ENCODE results near the gene PLAAT1.

PLAAT1 gene

GRCh38 chr3:193240850-193241706 lies at the start of gene PLAAT1:
Gene PLAAT1 (plus strand): TSS chr3:193241222. CDS start chr3:193255651, 14,429 bp downstream.
- DNase-seq: peak; percentile 90

DNA sequence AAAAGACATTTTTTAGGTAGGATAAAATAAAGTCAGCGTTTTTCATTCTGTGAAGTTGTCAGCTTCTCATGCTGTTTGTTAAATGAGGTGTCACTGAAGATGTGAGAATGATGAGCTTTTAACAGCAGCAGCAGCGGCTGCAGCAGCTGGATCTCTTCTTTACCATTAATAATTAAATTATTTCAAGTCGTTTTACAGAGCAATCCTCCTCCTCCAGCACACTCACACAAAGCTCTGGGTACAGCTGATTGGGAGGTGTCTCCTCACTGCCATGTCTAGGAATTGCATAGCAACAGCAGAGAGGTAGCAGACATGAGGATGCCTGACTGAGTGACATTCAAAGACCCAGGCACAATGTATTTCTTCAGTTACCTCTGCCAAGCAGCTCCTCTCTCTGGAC lies 46.7 kb upstream of the PLAAT1 start:
- DNase-seq: no peak

- no peak for DNase-seq
Measured at GRCh38 chr3:193196746-193197145, 44.3 kb upstream of the PLAAT1 start.

DNA sequence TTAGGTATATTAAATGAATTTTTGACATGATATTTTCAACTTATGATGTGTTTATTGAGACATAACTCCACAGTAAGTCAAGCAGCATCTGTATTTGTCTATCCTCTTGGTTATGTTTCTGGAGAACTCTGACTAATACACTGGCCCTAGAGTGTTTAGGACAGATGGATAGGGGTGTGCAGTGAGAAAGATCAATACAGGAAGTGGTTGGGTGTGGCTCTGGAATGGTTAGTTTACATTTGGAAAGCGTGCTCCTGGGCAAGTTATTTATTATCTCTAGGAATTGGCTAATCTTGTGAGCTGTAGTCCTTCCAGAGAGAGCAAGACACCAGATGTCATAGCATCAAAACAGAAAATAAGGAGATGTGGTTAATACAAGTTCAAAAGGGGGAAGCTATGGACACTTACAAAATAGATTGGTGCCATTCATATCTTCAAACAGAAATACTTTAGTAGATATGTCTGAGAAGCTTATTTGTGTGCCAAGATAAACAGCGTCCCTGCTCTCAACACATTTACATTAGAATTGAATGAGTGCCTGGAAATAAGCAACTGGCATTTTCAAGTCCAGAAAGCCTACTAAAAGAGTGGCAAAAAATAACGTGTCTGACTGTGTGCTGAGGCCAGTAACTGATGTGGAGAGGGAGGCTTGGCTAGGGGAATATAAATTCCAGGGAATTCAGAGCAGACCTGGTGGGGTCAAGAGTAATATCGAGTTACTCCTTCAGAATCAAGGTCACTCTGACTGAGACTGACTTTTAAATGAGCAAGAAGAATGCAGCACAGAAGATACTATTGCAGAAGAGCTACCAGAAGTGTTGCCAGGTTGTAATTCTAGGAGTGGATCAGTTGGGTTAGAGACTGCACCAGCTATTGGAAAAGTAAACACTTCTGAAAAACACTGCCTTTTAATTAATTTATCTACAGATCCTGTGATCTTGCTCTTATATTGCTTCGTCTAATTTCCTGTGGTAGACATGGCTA lies 33.4 kb upstream of the PLAAT1 start:
- DNase-seq: no peak

DNA sequence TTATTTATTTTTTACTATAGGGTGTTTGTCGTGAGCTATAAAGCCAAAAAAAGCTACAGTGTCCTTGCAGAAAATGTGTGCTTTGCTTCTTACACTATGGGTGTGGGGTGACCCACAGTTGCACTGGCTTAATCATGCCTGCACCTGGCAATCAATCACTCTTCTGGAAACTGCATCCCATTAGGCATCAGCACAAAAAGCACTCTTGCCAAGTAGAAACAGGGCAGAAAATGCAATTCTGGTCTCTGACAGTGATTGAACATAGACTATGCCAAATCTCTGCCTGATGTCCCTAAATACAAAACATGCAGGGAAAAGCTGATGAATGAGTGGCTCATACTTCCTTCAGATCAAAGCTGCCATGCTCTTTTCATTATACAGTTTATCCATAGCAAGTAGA lies 30.4 kb upstream of the PLAAT1 start:
- no peak for DNase-seq

DNA sequence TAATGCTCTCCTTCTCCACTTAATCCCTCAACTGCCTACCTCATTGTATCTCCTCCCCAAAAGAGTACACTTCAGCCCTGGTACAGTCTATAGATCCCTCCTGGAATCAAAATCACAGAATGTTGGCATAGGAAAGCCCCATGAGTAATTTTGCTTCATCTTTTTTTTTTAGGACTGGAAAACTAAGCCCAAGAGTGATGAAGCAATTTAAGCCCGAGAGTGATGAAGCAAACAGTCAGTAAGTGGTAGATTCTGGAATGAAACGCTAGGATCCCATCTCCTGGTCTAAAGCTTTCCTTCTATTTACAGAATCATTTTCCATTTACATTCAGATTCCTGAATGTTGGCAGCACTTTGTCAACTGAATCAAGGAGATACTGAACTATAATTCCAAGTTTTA lies 29.8 kb upstream of the PLAAT1 start:
- no peak for DNase-seq

DNA sequence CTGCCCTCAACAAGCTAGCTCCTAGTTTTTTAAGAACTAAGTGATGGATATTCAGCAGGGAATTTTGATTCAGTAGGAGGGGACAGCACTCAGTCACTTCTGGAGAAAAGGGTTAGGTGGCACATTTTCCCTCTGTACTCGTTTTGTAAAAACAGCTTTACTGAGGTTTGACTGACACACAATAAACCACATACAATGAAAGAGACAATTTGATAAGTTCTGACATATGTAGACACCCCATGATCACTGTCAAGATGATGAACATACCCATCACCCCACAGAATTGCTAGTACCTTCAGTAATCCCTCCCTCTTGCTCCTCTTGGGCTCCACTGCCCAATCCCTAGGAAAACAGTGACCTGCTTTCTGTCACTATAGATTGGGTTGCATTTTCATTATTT lies 29.0 kb upstream of the PLAAT1 start:
- no peak for DNase-seq

DNA sequence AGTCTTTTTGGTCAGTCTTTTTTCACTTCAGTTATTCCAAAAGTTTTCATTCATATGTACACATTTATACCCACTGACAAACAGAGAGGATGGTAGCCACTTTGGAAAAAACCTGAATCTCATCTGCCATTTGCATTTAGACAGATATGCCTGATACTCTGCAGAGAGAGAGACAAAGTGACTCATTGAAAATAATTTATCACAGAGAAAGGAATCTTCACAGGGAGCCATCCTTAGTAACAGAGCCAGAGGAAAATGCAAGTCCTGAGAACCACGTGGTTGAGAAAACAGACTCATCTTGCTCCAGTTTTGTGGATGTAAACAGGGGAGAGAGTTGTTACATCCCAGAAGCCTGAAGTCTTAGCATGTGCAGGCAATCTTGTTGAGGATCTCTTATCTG lies 28.2 kb upstream of the PLAAT1 start:
- no peak for DNase-seq

- DNase-seq: no peak
Measured at GRCh38 chr3:193214445-193214844, 26.6 kb upstream of the PLAAT1 start.

GRCh38 chr3:193225302-193226125 lies 15.5 kb upstream of the PLAAT1 start:
- no peak for DNase-seq

DNA sequence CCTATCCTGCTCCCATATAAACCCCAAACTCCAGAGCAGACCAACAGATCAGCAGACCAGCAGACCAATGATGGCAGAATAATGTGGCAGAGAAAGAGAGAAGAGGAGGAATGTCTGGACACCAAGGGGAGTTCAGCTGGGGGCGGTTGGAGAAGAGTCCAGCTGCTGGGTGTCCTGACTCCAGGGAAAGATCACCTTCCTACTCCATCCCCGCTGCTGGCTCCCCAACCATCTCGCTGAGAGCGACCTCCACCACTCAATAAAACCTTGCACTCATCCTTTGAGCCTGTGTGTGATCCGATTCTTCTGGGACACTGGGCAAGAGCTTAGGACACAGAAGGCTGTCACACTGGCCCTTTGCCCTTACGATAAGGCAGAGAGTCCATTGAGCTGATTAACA lies 12.8 kb upstream of the PLAAT1 start:
- DNase-seq: no peak

DNA sequence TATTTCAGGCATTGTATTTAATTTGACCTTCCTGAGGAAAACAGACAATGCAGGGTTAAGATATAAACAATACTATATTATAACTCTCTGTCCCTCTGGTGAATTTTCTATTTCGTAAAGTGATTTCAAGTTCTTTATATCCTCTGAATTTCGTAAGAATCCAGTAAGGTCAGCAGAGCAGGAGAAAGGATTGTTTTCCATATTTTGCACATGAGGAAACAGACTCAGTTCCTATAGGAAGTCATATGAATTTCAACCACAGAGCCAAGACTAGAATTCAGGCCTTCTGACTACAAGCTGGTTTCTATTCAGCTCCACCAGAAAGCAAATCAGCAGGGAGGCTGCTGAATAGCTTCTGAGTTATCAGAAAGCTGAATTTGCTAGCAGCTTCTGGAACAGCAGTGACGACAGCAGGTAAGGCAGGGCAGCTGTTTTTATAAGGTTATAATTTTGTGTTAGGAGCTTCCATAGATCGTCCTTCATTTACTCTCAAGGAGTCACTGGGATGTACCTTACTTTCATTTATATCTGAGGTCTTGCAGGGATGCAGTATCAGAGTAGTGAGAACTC lies 11.1 kb upstream of the PLAAT1 start:
- no peak for DNase-seq

DNA sequence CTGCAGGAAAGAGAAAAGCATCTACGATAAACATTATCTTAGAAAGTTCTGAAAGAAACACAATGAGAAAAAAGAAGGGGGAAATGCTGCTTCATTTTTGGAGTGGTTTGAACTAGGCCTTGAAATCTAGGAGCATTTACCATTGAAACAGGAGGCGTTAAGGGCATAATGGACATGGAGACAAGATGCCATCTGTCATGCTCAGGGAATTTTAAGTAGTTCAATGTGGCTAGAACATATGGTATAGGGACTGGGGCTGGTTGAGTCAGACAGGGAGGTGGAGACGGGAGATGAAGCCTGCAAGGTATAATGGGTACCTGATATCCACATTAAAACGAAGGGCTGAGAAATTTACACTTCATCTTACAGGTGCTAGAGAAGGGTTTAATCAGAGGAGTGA lies 10.4 kb upstream of the PLAAT1 start:
- no peak for DNase-seq

DNA sequence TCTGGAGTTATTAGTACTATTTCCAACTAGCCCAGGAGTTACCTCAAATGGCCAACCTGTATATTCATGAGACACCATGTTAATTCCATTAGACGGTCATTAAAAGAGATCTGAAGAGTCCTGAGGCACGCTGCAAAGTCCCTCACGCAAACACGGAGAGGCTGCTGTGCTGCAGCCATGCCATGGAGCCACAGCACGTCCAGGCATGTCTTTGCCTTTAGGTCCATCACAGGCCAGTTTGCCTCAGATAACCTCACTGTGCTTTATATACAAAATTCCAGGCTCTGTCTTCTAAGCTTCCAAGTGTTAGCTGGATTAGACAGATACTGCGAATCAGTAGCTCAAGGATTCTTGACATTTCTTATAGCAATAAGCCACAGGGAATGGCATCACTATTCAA lies 9.8 kb upstream of the PLAAT1 start:
- no peak for DNase-seq

DNA sequence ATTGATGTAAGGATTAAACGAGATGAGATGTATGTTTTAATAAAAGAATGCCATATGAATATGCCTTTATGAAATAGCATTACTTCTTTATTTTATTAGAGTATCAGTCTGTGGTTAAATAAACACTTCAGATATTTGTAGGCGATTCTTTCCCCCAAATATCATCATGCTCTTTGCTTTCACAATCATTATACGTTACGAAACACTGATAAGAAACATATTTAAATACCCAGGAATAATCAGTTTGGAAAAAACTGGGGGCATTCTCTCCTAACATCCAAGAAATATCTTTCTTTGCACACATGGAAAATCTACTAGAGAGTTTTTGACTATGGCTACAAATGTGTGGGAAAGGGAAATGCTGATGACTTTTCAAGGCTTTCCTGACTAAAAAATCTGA lies 4.4 kb upstream of the PLAAT1 start:
- DNase-seq: no peak

- no peak for DNase-seq
Measured at GRCh38 chr3:193237030-193237429, 4.0 kb upstream of the PLAAT1 start.

GRCh38 chr3:193240436-193240849 lies 579 bp upstream of the PLAAT1 start:
- no peak for DNase-seq

DNA sequence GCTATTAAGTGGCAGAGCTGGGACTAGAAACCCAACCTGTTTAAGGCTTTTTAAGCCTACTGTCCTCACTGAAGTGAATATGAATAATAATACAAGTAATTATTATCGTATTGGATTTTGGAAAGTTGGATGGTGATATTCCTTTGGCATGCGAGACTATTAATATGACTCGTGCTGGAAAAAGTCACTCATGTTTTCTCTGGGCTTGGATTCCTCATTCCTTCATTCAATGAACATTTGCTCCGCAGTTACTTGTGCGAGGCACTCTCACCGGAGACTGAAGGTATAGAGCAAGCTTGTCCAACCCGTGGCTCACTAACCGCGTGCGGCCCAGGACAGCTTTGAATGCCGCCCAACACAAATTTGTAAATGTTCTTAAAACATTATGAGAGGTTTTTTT lies 694 bp downstream of the PLAAT1 start:
- DNase-seq: no peak

GRCh38 chr3:193243571-193243970 lies 2.5 kb downstream of the PLAAT1 start:
- no peak for DNase-seq

DNA sequence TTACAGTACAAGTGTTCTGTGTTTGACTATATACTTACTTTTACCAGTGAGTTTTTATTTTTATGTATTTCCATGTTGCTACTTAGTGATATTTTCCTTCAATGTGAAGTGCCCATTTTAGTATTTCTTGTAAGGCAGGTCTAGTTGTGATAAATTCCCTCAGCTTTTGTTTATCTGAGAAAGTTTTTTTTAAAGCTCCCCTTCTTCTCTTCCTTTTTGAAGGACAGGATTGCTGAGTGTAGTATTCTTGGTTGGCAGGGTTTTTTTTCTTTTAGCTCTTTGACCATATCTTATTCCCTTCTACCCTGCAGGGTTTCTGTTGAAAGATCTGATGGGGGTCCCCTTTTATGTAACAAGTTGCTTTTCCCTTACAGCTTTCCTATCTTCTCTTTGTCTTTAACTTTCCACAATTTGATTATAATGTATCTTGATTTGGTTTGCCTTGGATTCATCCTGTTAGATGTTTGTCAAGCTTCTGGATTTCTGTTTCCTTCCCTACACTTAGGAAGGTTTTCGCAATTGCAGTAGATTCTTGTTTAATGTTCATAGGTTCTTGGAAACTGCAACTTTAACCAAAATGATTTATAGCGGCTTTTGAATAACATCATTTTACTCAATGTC lies 7.9 kb downstream of the PLAAT1 start:
- DNase-seq: no peak

DNA sequence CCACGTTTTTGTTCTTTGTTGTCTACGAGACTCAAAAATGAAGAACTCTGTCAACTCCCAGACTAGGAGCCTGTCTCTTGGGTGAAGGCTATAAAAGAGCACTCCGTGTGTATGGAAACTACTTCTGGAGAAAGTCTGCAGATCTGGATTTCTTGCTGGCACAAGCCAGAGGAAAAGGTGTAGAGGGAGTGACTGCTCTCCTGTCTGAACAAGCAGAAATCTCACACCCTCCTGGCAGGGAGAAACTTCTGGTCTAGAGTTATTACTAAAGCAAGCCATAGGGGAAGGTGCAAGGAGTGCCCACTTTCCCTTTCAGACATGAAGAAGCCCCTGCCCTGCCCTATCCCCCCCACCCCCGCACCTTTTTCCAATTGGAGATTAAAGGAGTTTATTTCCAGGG lies 9.5 kb downstream of the PLAAT1 start:
- DNase-seq: no peak

All from hematopoietic multipotent progenitor cell treated with erythropoietin and hydrocortisone succinate and interleukin-3 and kit ligand, for 4 days (in vitro differentiated cells).